Esophagus muscularis mucosa (tissue), 4 donors: ENCODE data around the gene PACRG.

Experiments used
- CTCF ChIP-seq, 3 experiments: fragments of 200-600 bp in 2 of 3; fragments of 450-650 bp in 1 of 3; sonication (generic) in 2 of 3; IDR thresholded peaks; one replicate each; pipeline ENCODE4 v1.5.1; 2017 to 2019; ENCODE audit warnings: antibody characterized with exemption in 3 of 3, mild to moderate bottlenecking in 2 of 3, moderate library complexity in 1 of 3
- EP300 ChIP-seq: sonication (generic); formaldehyde crosslinking; IDR thresholded peaks from one replicate; pipeline ENCODE4 v1.6.1; 2017; ENCODE audit warnings: antibody characterized with exemption
- POLR2AphosphoS5 ChIP-seq, 2 donors: sonication (generic); formaldehyde crosslinking; IDR thresholded peaks; one replicate each; pipeline ENCODE4 v1.6.1; 2017; ENCODE audit warnings: antibody characterized with exemption in 2 of 2

GRCh38 chr6:163083141-163083540, 355.4 kb downstream of the PACRG start:
- TF ChIP-seq CTCF (IDR thresholded peaks at IDR 0.05), result no peak
- no peak for TF ChIP-seq POLR2AphosphoS5 (IDR thresholded peaks at IDR 0.05)
- no peak for TF ChIP-seq EP300
